SK-N-MC (cell line): ENCODE results near the gene HPRT1.

Experiments
- EZH2 ChIP-seq: fragments of 200-600 bp; sonication (generic); IDR thresholded peaks from one replicate; pipeline ENCODE4 v1.6.1; 2017; ENCODE audit warnings: antibody characterized with exemption
- POLR2AphosphoS5 ChIP-seq: IDR thresholded peaks from 2 replicates; pipeline ENCODE4 v1.6.1; 2012; ENCODE audit warnings: mild to moderate bottlenecking, low read depth, low read length, borderline replicate concordance

- TF ChIP-seq EZH2: no peak
- TF ChIP-seq POLR2AphosphoS5: no peak
These were observed 74.0 kb downstream of the HPRT1 start for GRCh38 chrX:134533952-134534351.
